Measurements from ENCODE around the gene OPRL1.
A peak's percentile ranks its signal among the peaks of the same experiment; 100 is the strongest.
"Not testable (repeated sequence)": the region's sequence is repeated elsewhere in the genome, so short reads cannot be mapped to it uniquely, and the experiment has no call there.

The OPRL1 gene

DNA sequence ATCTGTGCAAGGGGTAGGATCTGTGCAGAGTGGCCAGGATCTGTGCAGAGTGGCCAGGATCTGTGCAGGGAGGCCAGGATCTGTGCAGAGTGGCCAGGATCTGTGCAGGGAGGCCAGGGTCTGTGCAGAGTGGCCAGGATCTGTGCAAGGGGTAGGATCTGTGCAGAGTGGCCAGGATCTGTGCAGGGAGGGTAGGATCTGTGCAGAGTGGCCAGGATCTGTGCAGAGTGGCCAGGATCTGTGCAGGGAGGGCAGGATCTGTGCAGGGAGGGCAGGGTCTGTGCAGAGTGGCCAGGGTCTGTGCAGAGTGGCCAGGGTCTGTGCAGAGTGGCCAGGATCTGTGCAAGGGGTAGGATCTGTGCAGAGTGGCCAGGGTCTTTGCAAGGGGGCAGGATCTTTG, 8.7 kb downstream of the OPRL1 start:
- DNase-seq, result not testable (repeated sequence)

GRCh38 chr20:64090165-64090564, 10.3 kb downstream of the OPRL1 start:
- no peak for DNase-seq

GRCh38 chr20:64091340-64091739, 11.5 kb downstream of the OPRL1 start:
- no peak for DNase-seq

GRCh38 chr20:64091770-64092169, 11.9 kb downstream of the OPRL1 start:
- DNase-seq, result peak; percentile 71

- DNase-seq, result no peak
These were observed 12.6 kb downstream of the OPRL1 start for GRCh38 chr20:64092258-64093012.

GRCh38 chr20:64093013-64093503, 13.2 kb downstream of the OPRL1 start:
- DNase-seq, result peak; percentile 69

DNA sequence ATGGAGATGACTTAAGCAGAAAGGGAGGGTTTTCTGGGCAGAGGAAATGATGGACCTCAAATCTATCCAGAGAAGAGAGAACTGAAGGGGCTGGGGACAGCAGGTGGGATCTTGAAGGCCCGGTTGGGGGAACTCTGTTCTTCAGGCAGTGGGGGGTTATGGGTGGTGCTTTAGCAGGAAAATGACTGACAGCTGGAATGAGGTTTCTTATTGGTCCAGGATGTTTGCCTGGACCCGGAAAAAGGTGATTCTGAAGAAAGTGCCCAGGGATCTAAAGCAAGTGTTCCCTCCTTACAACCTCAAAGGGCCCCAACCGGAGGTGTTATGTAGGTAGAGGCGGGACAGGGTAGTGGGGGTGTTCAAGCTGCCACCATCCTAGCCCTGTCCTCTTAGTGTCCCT, 15.6 kb downstream of the OPRL1 start:
- no peak for DNase-seq

- DNase-seq, result no peak
These were observed 16.0 kb downstream of the OPRL1 start for GRCh38 chr20:64095927-64096326.

- no peak for DNase-seq
These were observed 16.7 kb downstream of the OPRL1 start for GRCh38 chr20:64096535-64096934.

GRCh38 chr20:64098471-64099013, 18.7 kb downstream of the OPRL1 start:
- no peak for DNase-seq

- no peak for DNase-seq
These were observed 19.4 kb downstream of the OPRL1 start for GRCh38 chr20:64099086-64099786.

GRCh38 chr20:64099880-64100565, 20.1 kb downstream of the OPRL1 start:
- no peak for DNase-seq

DNA sequence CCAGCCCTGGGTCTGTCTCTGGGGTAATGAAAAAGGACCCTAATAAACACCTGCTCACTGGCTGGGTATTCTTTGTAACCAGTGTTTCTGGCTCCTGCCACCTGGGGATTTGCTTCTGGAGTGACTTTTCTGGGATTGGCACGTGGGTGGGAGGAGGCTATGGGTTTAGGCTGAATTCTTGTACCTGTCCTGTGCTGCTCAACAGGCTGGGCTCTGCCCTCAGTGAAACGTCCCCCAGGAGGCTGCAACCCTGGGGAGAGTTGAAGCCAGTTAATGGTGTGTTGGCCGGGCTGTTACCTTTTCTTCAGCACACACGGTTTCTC, 20.6 kb downstream of the OPRL1 start:
- DNase-seq, result no peak

DNA sequence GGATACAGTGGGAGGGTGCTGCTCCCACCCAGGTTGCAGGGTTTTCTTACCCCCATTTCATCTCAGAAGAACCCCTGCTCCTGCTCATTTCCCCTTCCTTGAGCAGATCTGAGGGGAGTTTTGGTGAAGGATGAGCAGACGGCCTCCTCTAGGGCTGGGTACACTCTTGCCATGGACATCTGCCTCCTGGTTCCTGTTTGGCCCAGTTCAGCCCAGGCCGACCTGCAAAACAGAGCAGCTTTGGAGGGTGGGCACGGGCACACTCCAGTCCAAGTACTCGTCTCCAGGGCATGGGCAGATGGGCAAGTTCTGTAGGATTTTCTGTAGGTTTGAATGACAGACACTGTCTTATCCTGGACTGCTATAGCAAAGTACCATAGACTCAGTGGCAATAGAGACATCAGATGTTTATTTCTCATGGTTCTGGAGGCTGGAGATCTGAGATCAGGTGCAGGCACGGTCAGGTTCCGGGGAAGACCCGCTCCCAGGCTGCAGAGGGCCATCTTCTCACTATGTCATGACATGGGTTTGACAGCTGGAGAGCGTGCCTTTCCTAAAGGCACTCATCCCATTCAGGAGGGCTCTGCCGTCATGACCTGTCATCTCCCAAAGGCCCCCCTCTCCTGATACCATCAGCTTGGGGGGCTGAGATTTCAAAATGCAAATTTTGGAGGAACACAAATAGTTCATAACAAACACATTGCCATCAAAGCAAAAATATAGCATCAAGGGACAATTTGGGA, 21.2 kb downstream of the OPRL1 start:
- DNase-seq, result no peak

- DNase-seq, result no peak
These were observed 22.1 kb downstream of the OPRL1 start for GRCh38 chr20:64101731-64102621.

DNA sequence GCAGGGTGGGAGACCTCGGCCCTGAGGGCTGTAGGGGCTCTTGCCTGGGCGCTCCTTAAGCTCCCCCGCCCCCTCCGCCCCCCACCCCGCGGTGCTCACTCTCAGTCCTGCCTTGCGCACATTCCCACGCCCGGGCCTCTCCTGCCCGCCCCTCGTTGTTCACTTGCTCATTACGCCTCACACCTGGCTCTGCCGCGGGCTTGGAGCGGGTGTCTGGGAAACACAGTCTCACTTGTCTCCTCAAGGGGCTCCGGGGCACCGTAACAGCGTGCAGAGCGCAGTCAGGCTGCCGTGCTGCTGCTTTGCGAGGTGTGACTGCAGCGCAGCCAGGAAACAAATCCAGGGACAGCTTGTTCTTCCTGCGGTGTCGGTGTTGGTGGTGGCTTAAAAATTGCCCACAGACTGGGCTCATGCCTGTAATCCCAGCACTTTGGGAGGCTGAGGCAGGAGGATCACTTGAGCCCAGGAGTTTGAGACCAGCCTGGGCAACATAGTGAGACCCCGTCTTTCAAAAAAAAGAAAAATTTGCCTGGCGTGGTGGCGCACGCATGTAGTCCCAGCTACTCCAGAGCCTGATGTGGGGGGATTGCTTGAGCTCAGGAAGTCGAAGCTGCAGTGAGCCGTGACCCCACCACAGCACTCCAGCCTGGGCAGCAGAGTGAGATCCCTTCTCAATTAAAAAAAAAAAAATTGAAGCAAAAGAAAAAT, 22.9 kb downstream of the OPRL1 start:
- DNase-seq, result peak; percentile 72

DNA sequence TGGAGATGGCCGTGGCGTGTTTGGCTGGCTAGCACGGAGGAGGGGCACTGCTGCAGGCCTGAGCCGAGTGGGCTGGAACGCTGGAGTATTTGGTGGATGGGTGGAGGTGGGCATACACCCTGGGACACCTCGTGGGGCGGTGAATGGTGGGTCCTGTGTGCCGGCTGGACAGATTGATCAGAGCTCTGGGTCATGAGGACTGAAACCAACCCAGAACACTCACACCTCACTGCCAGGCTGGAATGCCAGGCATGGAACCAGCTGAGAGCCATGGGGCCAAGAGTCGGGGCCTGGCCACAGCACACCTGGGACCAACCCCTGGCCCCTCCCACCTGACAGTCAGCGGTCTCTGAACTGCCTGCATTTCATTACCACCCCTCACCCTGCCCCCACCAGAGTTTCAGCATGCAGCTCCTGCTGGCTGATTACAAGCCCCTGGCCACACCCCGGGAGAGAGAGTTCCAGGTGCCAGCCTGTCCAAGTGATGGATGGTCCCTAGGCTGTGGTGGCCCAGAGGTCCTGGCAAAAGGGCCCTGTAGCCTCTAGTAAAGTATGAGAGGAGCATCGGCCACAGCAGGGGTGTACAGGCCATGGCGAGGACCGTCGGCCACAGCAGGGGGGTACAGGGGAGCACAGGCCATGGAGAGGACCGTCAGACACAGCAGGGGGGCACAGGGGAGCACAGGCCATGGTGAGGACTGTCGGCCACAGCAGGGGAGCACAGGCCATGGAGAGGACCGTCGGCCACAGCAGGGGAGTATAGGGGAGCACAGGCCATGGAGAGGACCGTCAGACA, 24.2 kb downstream of the OPRL1 start:
- no peak for DNase-seq

DNA sequence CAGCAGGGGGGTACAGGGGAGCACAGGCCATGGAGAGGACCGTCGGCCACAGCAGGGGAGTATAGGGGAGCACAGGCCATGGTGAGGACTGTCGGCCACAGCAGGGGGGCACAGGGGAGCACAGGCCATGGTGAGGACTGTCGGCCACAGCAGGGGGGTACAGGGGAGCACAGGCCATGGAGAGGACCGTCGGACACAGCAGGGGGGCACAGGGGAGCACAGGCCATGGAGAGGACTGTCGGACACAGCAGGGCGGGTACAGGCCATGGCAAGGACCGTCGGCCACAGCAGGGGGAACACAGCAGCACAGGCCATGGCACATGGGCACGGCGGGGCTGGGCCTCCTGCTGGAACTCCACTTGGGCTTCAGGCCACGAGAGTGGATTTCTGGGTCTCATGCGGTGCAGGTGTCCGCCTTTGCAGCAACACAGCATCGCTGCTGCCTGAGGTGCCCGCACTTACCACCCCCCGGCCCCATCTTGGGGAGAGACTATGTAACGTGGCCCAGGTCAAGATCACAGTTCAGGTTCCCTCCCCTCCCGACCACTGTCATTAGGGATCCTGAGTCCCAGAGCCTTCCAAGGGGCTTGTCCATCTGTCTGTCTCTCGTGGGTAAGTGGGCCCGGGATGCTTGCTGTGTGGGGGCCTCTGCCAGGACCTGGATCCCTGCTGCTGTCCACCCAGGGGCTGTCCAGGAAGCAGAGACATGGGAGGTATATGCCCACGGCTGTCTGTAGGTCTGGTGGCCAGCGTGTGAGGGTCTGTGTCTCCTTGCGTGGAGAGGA, 25.0 kb downstream of the OPRL1 start:
- DNase-seq, result no peak

DNA sequence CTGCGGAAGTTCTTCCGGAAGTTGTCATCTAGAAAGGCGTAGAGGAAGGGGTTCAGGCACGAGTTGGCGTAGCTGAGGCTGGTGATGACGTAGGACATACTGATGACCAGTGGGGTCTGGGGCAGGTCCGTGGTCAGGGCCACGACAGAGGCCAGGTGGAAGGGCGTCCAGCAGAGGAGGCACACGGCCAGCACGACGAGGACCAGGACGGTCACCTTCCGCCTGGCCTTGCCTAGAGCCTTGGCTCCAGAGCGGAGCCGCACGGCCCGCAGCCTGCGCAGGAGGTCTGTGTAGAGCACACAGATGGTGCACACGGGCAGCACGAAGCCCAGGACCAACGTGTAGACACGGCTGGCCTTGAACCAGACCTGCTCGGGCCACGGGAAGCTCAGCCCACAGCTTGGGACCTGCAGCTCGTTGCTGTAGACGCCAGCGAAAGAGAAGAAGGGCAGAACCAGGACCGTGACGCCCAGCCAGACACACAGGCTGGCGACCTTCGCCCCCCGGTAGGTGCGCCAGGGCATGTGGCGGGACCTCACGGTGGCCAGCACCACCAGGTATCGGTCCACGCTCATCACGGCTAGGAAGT, 26.1 kb downstream of the OPRL1 start:
- no peak for DNase-seq
